ENCODE measurements around the gene RAB18. TPM values are rescaled to one million over a fixed set of nuclear protein-coding genes. Genes with fewer than 3 reads are reported as not detected.

RAB18 gene
- total and polyA plus RNA-seq, 2 experiments from 2014 or later: 35.5 to 77.2 TPM

- TF ChIP-seq ZNF462 (CRISPR knock-in tag; IDR thresholded peaks at IDR 0.05): no peak
These were observed 21.7 kb downstream of the RAB18 start (continued) for GRCh38 chr10:27525819-27526218.

GRCh38 chr10:27526242-27526641, 22.1 kb downstream of the RAB18 start:
- no peaks in the 10 kb centered on the region for H3K9me3 Mint-ChIP-seq
- H3K27me3 Mint-ChIP-seq (ENCODE audit: insufficient read depth, low read depth, poor library complexity): no peaks in the 10 kb centered on the region
- no peaks in the 10 kb centered on the region for H3K9me2 ChIP-seq (ENCODE audit: insufficient read depth)
- no peaks in the 10 kb centered on the region for H4K20me1 ChIP-seq (replicated peaks; ENCODE audit: insufficient read depth)
- H3K79me2 ChIP-seq (replicated peaks; ENCODE audit: insufficient read depth): peaks cover 58% of the 10 kb centered on the region
- no peak overlapping the region for H3K27ac ChIP-seq (ENCODE audit: low read depth)
- peak; percentile 12 for DNase-seq (ENCODE audit: low spot score)
- no peaks in the 10 kb centered on the region for H3F3A ChIP-seq (replicated peaks; ENCODE audit: low read depth)
- no peak overlapping the region for H3K4me3 ChIP-seq
- H3K27ac Mint-ChIP-seq: no peak overlapping the region
- no peaks in the 10 kb centered on the region for H3K27me3 ChIP-seq (ENCODE audit: insufficient read depth)
- no peak overlapping the region for H3K4me3 Mint-ChIP-seq
- ATAC-seq: no peak; the same call in 2 of the 3 replicates
- H2AFZ ChIP-seq: no peak overlapping the region
- peaks cover 22% of the 10 kb centered on the region for H3K4me1 Mint-ChIP-seq
- H3K36me3 ChIP-seq (ENCODE audit: insufficient read depth): no peaks in the 10 kb centered on the region
- H3K4me2 ChIP-seq: no peak overlapping the region
- H3K36me3 Mint-ChIP-seq (ENCODE audit: low read depth): no peaks in the 10 kb centered on the region
- peaks cover 9% of the 10 kb centered on the region; the same call in 1 of the 2 replicates for H3K4me1 ChIP-seq (ENCODE audit: insufficient read depth)
- no peak for TF ChIP-seq NANOG (IDR thresholded peaks at IDR 0.05; ENCODE audit: borderline replicate concordance)
- no peak for TF ChIP-seq ZNF462 (CRISPR knock-in tag; IDR thresholded peaks at IDR 0.05)
- TF ChIP-seq ZNF331 (CRISPR knock-in tag; IDR thresholded peaks at IDR 0.05; ENCODE audit: low read depth): no peak
- TF ChIP-seq, protein P1, sequence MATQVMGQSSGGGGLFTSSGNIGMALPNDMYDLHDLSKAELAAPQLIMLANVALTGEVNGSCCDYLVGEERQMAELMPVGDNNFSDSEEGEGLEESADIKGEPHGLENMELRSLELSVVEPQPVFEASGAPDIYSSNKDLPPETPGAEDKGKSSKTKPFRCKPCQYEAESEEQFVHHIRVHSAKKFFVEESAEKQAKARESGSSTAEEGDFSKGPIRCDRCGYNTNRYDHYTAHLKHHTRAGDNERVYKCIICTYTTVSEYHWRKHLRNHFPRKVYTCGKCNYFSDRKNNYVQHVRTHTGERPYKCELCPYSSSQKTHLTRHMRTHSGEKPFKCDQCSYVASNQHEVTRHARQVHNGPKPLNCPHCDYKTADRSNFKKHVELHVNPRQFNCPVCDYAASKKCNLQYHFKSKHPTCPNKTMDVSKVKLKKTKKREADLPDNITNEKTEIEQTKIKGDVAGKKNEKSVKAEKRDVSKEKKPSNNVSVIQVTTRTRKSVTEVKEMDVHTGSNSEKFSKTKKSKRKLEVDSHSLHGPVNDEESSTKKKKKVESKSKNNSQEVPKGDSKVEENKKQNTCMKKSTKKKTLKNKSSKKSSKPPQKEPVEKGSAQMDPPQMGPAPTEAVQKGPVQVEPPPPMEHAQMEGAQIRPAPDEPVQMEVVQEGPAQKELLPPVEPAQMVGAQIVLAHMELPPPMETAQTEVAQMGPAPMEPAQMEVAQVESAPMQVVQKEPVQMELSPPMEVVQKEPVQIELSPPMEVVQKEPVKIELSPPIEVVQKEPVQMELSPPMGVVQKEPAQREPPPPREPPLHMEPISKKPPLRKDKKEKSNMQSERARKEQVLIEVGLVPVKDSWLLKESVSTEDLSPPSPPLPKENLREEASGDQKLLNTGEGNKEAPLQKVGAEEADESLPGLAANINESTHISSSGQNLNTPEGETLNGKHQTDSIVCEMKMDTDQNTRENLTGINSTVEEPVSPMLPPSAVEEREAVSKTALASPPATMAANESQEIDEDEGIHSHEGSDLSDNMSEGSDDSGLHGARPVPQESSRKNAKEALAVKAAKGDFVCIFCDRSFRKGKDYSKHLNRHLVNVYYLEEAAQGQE (IDR thresholded peaks at IDR 0.05; ENCODE audit: unreplicated experiment): no peak
- no peak for TF ChIP-seq EZH2phosphoT487 (IDR thresholded peaks at IDR 0.05; ENCODE audit: unreplicated experiment)
